Mucosa of descending colon (tissue), 3 donors: Measurements from ENCODE around the gene PCMTD2. TPM values are rescaled to one million over a fixed set of nuclear protein-coding genes. Genes with fewer than 3 reads are reported as not detected.

Experiments
- ATAC-seq: fragments of 200-7000 bp; cut with Tn5 transposase; one replicate; pipeline ENCODE4 v1.9.1; 2020; ENCODE audit warnings: mild to moderate bottlenecking, moderate library complexity
- DNase-seq, 3 donors: peaks; one replicate each; pipeline ENCODE4 v3.0.0-alpha.2; 2020
- H3K36me3 ChIP-seq: fragments of 200-600 bp; one replicate; pipeline ENCODE4 v1.8.0; 2021; ENCODE audit warnings: low read depth, mild to moderate bottlenecking
- H3K4me1 ChIP-seq: fragments of 200-600 bp; one replicate; pipeline ENCODE4 v1.8.0; 2021; ENCODE audit warnings: low read depth, mild to moderate bottlenecking
- H3K4me3 ChIP-seq: fragments of 200-600 bp; one replicate; pipeline ENCODE4 v1.8.0; 2021; ENCODE audit warnings: mild to moderate bottlenecking
- H3K9me3 ChIP-seq: fragments of 200-600 bp; one replicate; pipeline ENCODE4 v1.8.0; 2021; ENCODE audit warnings: mild to moderate bottlenecking
- CTCF ChIP-seq: fragments of 200-600 bp; IDR thresholded peaks from one replicate; pipeline ENCODE4 v1.8.0; 2022; ENCODE audit warnings: antibody characterized with exemption, mild to moderate bottlenecking
- intact Hi-C, 2 donors: fragments of 100-400 bp; cut with DNase I in 1 of 2; cut with micrococcal nuclease in 1 of 2; formaldehyde crosslinking; loops; one replicate each; pipeline versions ENCODE4 v1.11.0 to v1.11.1; 2022; cut with DNase I, micrococcal nuclease
- long read RNA-seq, 2 donors: library from polyadenylated mRNA; unstranded; transcript quantifications; one replicate each; pipeline ENCODE4 v2.0.0, GENCODE V29; 2019 to 2021
- total RNA-seq, 3 donors: library from RNA; stranded (reverse); fragmentation: NEBNext Ultra II Directional in 2 of 3; extraction: Animal tissue kit (Norgen Biotek cat#: 25700) in 2 of 3; gene quantifications; one replicate each; pipeline versions ENCODE4 v1.2.1 to v1.2.4, GENCODE V29; 2021 to 2023
- donor health status: DM: no; HTN: no; CAD: no; lungs with moderate emphysema.
- donor health status: DM: no; HTN: no; CAD: no.
- donor health status: DM: no; HTN: yes; CAD: no.

PCMTD2 gene
- total RNA-seq, result 10 to 100 TPM; 31.1 to 47.4 (median 34.9) TPM
- long read RNA-seq, donor 1, transcript PCMTD2-203 (6 exons, 3,843 nt), result major isoform, 28 of 40 reads
- long read RNA-seq, donor 1, partial matches to known transcripts, result 3 of 40 reads
- long read RNA-seq, donor 1, other reads (novel, unspliced or antisense), result 7 of 40 reads
- long read RNA-seq, donor 2, transcript PCMTD2-203 (6 exons, 3,843 nt), result major isoform, 5 of 6 reads
- long read RNA-seq, donor 2, partial matches to known transcripts, result 0 of 6 reads
- long read RNA-seq, donor 2, other reads (novel, unspliced or antisense), result 1 of 6 reads

DNA sequence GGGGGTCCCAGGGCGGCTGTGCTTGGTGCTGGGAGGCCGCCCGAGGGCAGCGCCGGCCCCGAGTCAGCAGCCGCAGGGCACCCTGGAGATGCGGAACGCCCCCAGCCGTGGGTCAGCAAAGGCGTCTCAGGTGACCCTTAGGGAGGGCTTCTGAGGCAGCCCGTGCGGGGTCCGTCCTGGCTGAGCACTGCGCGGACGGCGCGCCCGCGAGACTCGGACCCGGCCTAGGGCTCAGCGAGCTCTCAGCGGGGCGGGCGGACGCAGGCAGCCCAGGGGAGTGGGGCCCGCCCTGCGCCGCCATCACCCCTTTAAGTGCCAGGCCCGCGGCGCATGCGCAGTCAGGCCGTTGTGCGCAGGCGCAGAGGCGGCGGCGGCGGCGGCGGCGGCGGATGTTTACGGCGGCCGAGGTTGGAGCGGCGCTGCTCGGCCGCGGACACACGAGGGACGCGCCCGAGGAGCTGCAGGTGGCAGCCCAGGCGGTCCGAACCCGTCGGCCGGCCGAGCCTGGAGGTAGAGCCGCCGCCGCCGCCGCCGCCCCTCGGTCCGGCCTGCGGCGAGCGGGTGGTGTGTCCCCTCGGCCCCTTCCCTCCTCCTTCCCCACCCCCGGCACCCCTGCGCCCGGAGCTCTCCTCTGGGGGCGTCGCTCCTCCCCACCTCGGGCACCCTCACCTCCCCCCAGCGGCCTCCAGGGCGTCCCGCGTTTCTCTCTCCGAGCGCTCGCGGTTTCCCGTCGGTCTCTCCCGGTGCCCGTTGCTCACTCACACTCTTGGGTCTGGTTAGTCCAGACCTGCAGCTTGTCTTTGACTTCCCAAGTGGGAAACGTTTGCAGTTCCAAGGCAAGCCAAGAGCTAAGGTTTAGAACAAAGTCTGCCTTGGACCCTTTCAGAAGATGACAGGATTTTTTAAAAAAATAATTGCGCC lies at the start of gene PCMTD2:
Gene PCMTD2 (plus strand): TSS at position 388 of the 921 bp plus-strand sequence. CDS start 4,218 bp downstream, outside the sequence.
- DNase-seq, result peak; percentile 82 to 91 (median 88)
- intact Hi-C loops, result no loop called here
- no peaks in the 10 kb centered on the region for H3K36me3 ChIP-seq
- peak; percentile 98 for ATAC-seq
- H3K4me1 ChIP-seq, result peaks cover 6% of the 10 kb centered on the region
- peak within 1 kb of the TSS; percentile 48 for H3K4me3 ChIP-seq
- no peaks in the 10 kb centered on the region for H3K9me3 ChIP-seq
- TF ChIP-seq CTCF, result no peak

DNA sequence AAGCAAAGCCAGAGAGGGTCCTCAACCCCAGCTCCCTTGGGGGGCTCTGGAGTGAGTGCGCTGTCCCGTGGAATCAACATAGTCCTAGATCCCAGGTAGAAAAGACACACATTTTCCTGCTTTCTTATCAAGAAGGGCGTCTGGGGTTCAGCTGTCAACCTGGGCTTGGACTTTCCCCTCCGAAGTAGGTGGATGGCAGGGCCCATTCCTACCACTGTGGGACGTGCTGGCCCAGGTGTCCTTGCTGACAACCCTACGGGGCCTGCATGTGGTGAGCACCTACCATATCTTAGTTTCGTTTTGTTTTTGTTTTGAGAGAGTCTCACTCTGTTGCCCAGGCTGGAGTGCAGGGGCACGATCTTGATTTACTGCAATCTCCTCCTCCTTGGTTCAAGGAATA lies 48.9 kb upstream of the PCMTD2 start:
- no peak for ATAC-seq
- intact Hi-C loops, result no loop called here
- H3K9me3 ChIP-seq, result no peaks in the 10 kb centered on the region
- H3K4me1 ChIP-seq, result no peaks in the 10 kb centered on the region
- H3K36me3 ChIP-seq, result no peaks in the 10 kb centered on the region
- H3K4me3 ChIP-seq, result no peak overlapping the region
- no peak for DNase-seq
- TF ChIP-seq CTCF, result no peak

- no peak for TF ChIP-seq CTCF
- no peak for ATAC-seq
- DNase-seq, result no peak
- no peak overlapping the region for H3K4me3 ChIP-seq
- no peaks in the 10 kb centered on the region for H3K9me3 ChIP-seq
- intact Hi-C loops, result no loop called here
- no peaks in the 10 kb centered on the region for H3K36me3 ChIP-seq
- no peaks in the 10 kb centered on the region for H3K4me1 ChIP-seq
Observed at GRCh38 chr20:64207641-64208590, 47.6 kb upstream of the PCMTD2 start.

DNA sequence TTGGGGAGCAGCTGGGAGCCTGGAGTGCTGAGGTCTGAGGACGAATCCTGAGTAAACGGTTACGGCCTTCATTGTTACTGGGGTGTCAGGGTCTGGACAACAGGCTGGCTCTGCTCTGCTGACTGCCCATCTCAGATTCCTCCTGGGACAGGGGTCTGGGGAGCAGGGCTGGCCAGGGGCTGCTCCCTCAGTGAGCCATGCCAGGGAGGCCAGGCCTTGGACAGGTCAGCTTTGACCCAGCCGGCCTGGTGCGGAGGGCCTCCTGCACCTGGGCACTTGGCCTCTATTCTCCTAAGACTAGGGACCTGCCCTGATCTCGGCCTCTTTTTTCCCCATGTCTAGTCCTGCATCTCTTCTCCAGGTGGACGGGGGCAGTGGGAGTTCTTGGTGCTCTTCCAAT lies 46.4 kb upstream of the PCMTD2 start:
- Histone ChIP-seq H3K36me3 (no peaks in the 10 kb centered on the region), H3K9me3 (no peaks in the 10 kb centered on the region), H3K4me3 (no peak overlapping the region), H3K4me1 (no peaks in the 10 kb centered on the region)
- TF ChIP-seq CTCF, result no peak
- DNase-seq (no peak), ATAC-seq (no peak)
- intact Hi-C loops, result no loop called here

DNA sequence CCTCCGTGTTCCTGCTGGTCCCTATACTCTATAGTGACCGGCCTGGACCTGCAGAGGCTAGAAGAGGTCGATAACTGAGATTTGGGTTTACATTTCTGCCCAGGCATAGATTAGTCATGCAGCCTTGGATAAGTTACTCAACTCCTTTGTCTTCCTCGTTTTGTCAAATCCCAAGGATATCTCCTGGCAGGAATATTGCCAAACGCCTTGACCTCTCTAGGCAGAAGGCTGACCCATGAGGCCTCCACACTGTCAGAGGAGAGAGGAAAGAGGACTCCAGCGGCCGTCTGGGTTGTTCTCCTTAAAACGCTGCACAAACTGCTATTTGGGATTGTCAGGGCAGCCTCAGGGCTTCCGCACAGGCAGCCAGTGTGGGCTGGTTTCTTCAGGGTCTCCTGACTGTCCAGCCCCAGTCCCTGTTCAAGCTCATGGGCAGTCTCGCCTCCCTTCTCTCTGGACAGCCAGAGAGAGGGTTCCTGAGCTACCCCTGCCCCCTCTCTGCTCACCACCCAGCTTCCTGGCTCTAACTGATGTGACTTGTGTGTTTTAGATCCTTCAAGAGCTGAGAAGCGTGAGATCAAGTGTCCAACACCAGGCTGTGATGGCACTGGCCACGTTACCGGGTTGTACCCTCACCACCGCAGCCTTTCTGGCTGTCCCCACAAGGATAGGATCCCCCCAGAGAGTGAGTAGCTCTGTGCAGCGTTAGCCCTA lies 44.7 kb upstream of the PCMTD2 start:
- ATAC-seq (no peak), DNase-seq (no peak)
- H3K36me3 ChIP-seq, result no peaks in the 10 kb centered on the region
- intact Hi-C loops, result no loop called here
- TF ChIP-seq CTCF, result no peak
- no peaks in the 10 kb centered on the region for H3K9me3 ChIP-seq
- no peak overlapping the region for H3K4me3 ChIP-seq
- H3K4me1 ChIP-seq, result no peaks in the 10 kb centered on the region
